ENCODE data around the gene RNASE1. TPM values are rescaled to one million over a fixed set of nuclear protein-coding genes. Genes with fewer than 3 reads are reported as not detected.
A peak's percentile ranks its signal among the peaks of the same experiment; 100 is the strongest.
"Not testable (repeated sequence)": the region's sequence is repeated elsewhere in the genome, so short reads cannot be mapped to it uniquely, and the experiment has no call there.

RNASE1 gene
- 100 to 1,000 TPM; 112 to 182 (median 142) TPM for polyA plus RNA-seq (ENCODE audit: insufficient read length in 3 of 3)
- long read RNA-seq, donor 1, transcript RNASE1-202 (2 exons, 1,348 nt) = major isoform, 35 of 40 reads
- long read RNA-seq, donor 1, partial matches to known transcripts = 0 of 40 reads
- long read RNA-seq, donor 1, other reads (novel, unspliced or antisense) = 0 of 40 reads
- long read RNA-seq, donor 2, transcript RNASE1-202 (2 exons, 1,348 nt) = major isoform, 78 of 86 reads
- long read RNA-seq, donor 2, partial matches to known transcripts = 0 of 86 reads
- long read RNA-seq, donor 2, other reads (novel, unspliced or antisense) = 0 of 86 reads
- long read RNA-seq, donor 3, transcript RNASE1-202 (2 exons, 1,348 nt) = major isoform, 165 of 177 reads
- long read RNA-seq, donor 3, transcript RNASE1-201 (3 exons, 878 nt) = minor isoform, 5 of 177 reads
- long read RNA-seq, donor 3, transcript RNASE1-203 (3 exons, 769 nt) = minor isoform, 7 of 177 reads
- long read RNA-seq, donor 3, partial matches to known transcripts = 0 of 177 reads
- long read RNA-seq, donor 3, other reads (novel, unspliced or antisense) = 0 of 177 reads
- long read RNA-seq, donor 4, transcript RNASE1-202 (2 exons, 1,348 nt) = major isoform, 77 of 85 reads
- long read RNA-seq, donor 4, partial matches to known transcripts = 0 of 85 reads
- long read RNA-seq, donor 4, other reads (novel, unspliced or antisense) = 0 of 85 reads
- long read RNA-seq, donor 5 = 0 reads
- long read RNA-seq, donor 6, transcript RNASE1-202 (2 exons, 1,348 nt) = major isoform, 54 of 57 reads
- long read RNA-seq, donor 6, partial matches to known transcripts = 0 of 57 reads
- long read RNA-seq, donor 6, other reads (novel, unspliced or antisense) = 0 of 57 reads
- long read RNA-seq, donor 7, transcript RNASE1-201 (3 exons, 878 nt) = minor isoform, 6 of 134 reads
- long read RNA-seq, donor 7, transcript RNASE1-202 (2 exons, 1,348 nt) = major isoform, 120 of 134 reads
- long read RNA-seq, donor 7, partial matches to known transcripts = 0 of 134 reads
- long read RNA-seq, donor 7, other reads (novel, unspliced or antisense) = 0 of 134 reads
- long read RNA-seq, donor 8 = 0 reads
- long read RNA-seq, donor 9, transcript RNASE1-202 (2 exons, 1,348 nt) = major isoform, 111 of 122 reads
- long read RNA-seq, donor 9, transcript RNASE1-201 (3 exons, 878 nt) = minor isoform, 5 of 122 reads
- long read RNA-seq, donor 9, partial matches to known transcripts = 0 of 122 reads
- long read RNA-seq, donor 9, other reads (novel, unspliced or antisense) = 0 of 122 reads
- long read RNA-seq, donor 10, transcript RNASE1-202 (2 exons, 1,348 nt) = major isoform, 84 of 90 reads
- long read RNA-seq, donor 10, partial matches to known transcripts = 0 of 90 reads
- long read RNA-seq, donor 10, other reads (novel, unspliced or antisense) = 0 of 90 reads
- long read RNA-seq, donor 11, transcript RNASE1-202 (2 exons, 1,348 nt) = major isoform, 86 of 94 reads
- long read RNA-seq, donor 11, partial matches to known transcripts = 0 of 94 reads
- long read RNA-seq, donor 11, other reads (novel, unspliced or antisense) = 0 of 94 reads
- long read RNA-seq, donor 12, transcript RNASE1-202 (2 exons, 1,348 nt) = major isoform, 38 of 41 reads
- long read RNA-seq, donor 12, partial matches to known transcripts = 0 of 41 reads
- long read RNA-seq, donor 12, other reads (novel, unspliced or antisense) = 0 of 41 reads
- long read RNA-seq, donor 13 = 0 reads
- long read RNA-seq, donor 14, transcript RNASE1-201 (3 exons, 878 nt) = minor isoform, 6 of 97 reads
- long read RNA-seq, donor 14, transcript RNASE1-202 (2 exons, 1,348 nt) = major isoform, 86 of 97 reads
- long read RNA-seq, donor 14, transcript RNASE1-203 (3 exons, 769 nt) = minor isoform, 5 of 97 reads
- long read RNA-seq, donor 14, partial matches to known transcripts = 0 of 97 reads
- long read RNA-seq, donor 14, other reads (novel, unspliced or antisense) = 0 of 97 reads
- long read RNA-seq, donor 15, transcript RNASE1-202 (2 exons, 1,348 nt) = major isoform, 24 of 26 reads
- long read RNA-seq, donor 15, partial matches to known transcripts = 0 of 26 reads
- long read RNA-seq, donor 15, other reads (novel, unspliced or antisense) = 0 of 26 reads
- long read RNA-seq, donor 16, transcript RNASE1-203 (3 exons, 769 nt) = minor isoform, 7 of 225 reads
- long read RNA-seq, donor 16, transcript RNASE1-201 (3 exons, 878 nt) = minor isoform, 12 of 225 reads
- long read RNA-seq, donor 16, transcript RNASE1-202 (2 exons, 1,348 nt) = major isoform, 206 of 225 reads
- long read RNA-seq, donor 16, partial matches to known transcripts = 0 of 225 reads
- long read RNA-seq, donor 16, other reads (novel, unspliced or antisense) = 0 of 225 reads

- DNase-seq (ENCODE audit: extremely low read depth in 1 of 11, low read depth in 9 of 11, low spot score in 4 of 11) = no peak
Measured at GRCh38 chr14:20802341-20803084, at the start of gene RNASE1. TSS of gene RNASE1 (minus strand) at chr14:20802844. CDS start at chr14:20802068, 776 bp downstream.

GRCh38 chr14:20848955-20849570, 46.4 kb upstream of the RNASE1 start:
- no peak for DNase-seq (ENCODE audit: extremely low read depth in 1 of 11, low read depth in 9 of 11, low spot score in 4 of 11)

- DNase-seq (ENCODE audit: extremely low read depth in 1 of 11, low read depth in 9 of 11, low spot score in 4 of 11) = no peak
Measured at GRCh38 chr14:20848316-20848954, 45.8 kb upstream of the RNASE1 start.

GRCh38 chr14:20846560-20846959, 43.9 kb upstream of the RNASE1 start:
- no peak for DNase-seq (ENCODE audit: extremely low read depth in 1 of 11, low read depth in 9 of 11, low spot score in 4 of 11)

- DNase-seq (ENCODE audit: extremely low read depth in 1 of 11, low read depth in 9 of 11, low spot score in 4 of 11) = no peak
Measured at GRCh38 chr14:20841096-20841495, 38.5 kb upstream of the RNASE1 start.

GRCh38 chr14:20837831-20838230, 35.2 kb upstream of the RNASE1 start:
- DNase-seq (ENCODE audit: extremely low read depth in 1 of 11, low read depth in 9 of 11, low spot score in 4 of 11) = no peak

- peak in 5 of 11 donors; percentile 3 to 28 (median 15) for DNase-seq (ENCODE audit: extremely low read depth in 1 of 11, low read depth in 9 of 11, low spot score in 4 of 11)
Measured at GRCh38 chr14:20836668-20837338, 34.2 kb upstream of the RNASE1 start.

GRCh38 chr14:20834899-20835298, 32.3 kb upstream of the RNASE1 start:
- DNase-seq (ENCODE audit: extremely low read depth in 1 of 11, low read depth in 9 of 11, low spot score in 4 of 11) = no peak

- DNase-seq (ENCODE audit: extremely low read depth in 1 of 11, low read depth in 9 of 11, low spot score in 4 of 11) = no peak
Measured at GRCh38 chr14:20830831-20831230, 28.2 kb upstream of the RNASE1 start.

- DNase-seq (ENCODE audit: extremely low read depth in 1 of 11, low read depth in 9 of 11, low spot score in 4 of 11) = not testable (repeated sequence)
Measured at GRCh38 chr14:20828024-20828694, 25.5 kb upstream of the RNASE1 start.

GRCh38 chr14:20827326-20827725, 24.7 kb upstream of the RNASE1 start:
- no peak for DNase-seq (ENCODE audit: extremely low read depth in 1 of 11, low read depth in 9 of 11, low spot score in 4 of 11)

GRCh38 chr14:20826666-20827065, 24.0 kb upstream of the RNASE1 start:
- not testable (repeated sequence) for DNase-seq (ENCODE audit: extremely low read depth in 1 of 11, low read depth in 9 of 11, low spot score in 4 of 11)

GRCh38 chr14:20823859-20824258, 21.2 kb upstream of the RNASE1 start:
- no peak for DNase-seq (ENCODE audit: extremely low read depth in 1 of 11, low read depth in 9 of 11, low spot score in 4 of 11)

GRCh38 chr14:20821521-20822108, 19.0 kb upstream of the RNASE1 start:
- not testable (repeated sequence) for DNase-seq (ENCODE audit: extremely low read depth in 1 of 11, low read depth in 9 of 11, low spot score in 4 of 11)
